NCI-H2107 treated with DMSO at 0.1 percent for 48 hours (cell line): ENCODE results near the gene DLX6.
A peak's percentile ranks its signal among the peaks of the same experiment; 100 is the strongest.

Experiments
- DNase-seq: peaks from one replicate; lab custom pipeline; 2025; ENCODE audit not compliant: unreplicated experiment; lab: John Stamatoyannopoulos, UW

DLX6 gene

GRCh38 chr7:97005183-97006054, at the start of gene DLX6:
Gene DLX6 (plus strand): TSS chr7:97005553. CDS start chr7:97005978, 425 bp downstream.
- DNase-seq: peak; percentile 92

- no peak for DNase-seq
Observed at GRCh38 chr7:96959135-96959534, 46.2 kb upstream of the DLX6 start.

- no peak for DNase-seq
Observed at GRCh38 chr7:96962221-96962885, 43.0 kb upstream of the DLX6 start.

GRCh38 chr7:96968981-96969380, 36.4 kb upstream of the DLX6 start:
- no peak for DNase-seq

- no peak for DNase-seq
Observed at GRCh38 chr7:96970739-96971138, 34.6 kb upstream of the DLX6 start.

- no peak for DNase-seq
Observed at GRCh38 chr7:96973986-96974385, 31.4 kb upstream of the DLX6 start.

GRCh38 chr7:96976106-96976505, 29.2 kb upstream of the DLX6 start:
- no peak for DNase-seq

- DNase-seq: no peak
Observed at GRCh38 chr7:96977445-96977844, 27.9 kb upstream of the DLX6 start.

GRCh38 chr7:96979551-96980276, 25.6 kb upstream of the DLX6 start:
- DNase-seq: no peak

GRCh38 chr7:96982586-96982985, 22.8 kb upstream of the DLX6 start:
- no peak for DNase-seq

GRCh38 chr7:96985992-96986391, 19.4 kb upstream of the DLX6 start:
- DNase-seq: no peak

GRCh38 chr7:96986901-96987300, 18.5 kb upstream of the DLX6 start:
- DNase-seq: no peak

GRCh38 chr7:96987719-96988118, 17.6 kb upstream of the DLX6 start:
- DNase-seq: no peak

- no peak for DNase-seq
Observed at GRCh38 chr7:96989241-96989858, 16.0 kb upstream of the DLX6 start.

GRCh38 chr7:96989859-96990317, 15.5 kb upstream of the DLX6 start:
- DNase-seq: no peak

- DNase-seq: no peak
Observed at GRCh38 chr7:96991546-96992191, 13.7 kb upstream of the DLX6 start.

- no peak for DNase-seq
Observed at GRCh38 chr7:96992192-96993005, 13.0 kb upstream of the DLX6 start.

GRCh38 chr7:96993094-96993865, 12.1 kb upstream of the DLX6 start:
- DNase-seq: no peak

- no peak for DNase-seq
Observed at GRCh38 chr7:96993980-96994379, 11.4 kb upstream of the DLX6 start.
